GM21723 (cell line): Measurements from ENCODE around the gene SLC9B2.
A peak's percentile ranks its signal among the peaks of the same experiment; 100 is the strongest.
"Not testable (repeated sequence)": the region's sequence is repeated elsewhere in the genome, so short reads cannot be mapped to it uniquely, and the experiment has no call there.

ENCODE experiments used
- ATAC-seq: cut with Tn5 transposase; IDR thresholded peaks from one replicate; pipeline ENCODE4 v1.9.1; 2021; ENCODE audit warnings: mild to moderate bottlenecking, moderate library complexity; ENCODE audit not compliant: unreplicated experiment

Gene SLC9B2

GRCh38 chr4:103021120-103021519 is 55.4 kb downstream of the SLC9B2 start:
- ATAC-seq, result no peak

- ATAC-seq, result peak; percentile 98
These were observed 57.0 kb downstream of the SLC9B2 start, which contains the start of gene SLC9B1 for GRCh38 chr4:103019308-103020124. Gene SLC9B1 (minus strand): TSS chr4:103019705. CDS start chr4:102991711, 27,994 bp downstream.

DNA sequence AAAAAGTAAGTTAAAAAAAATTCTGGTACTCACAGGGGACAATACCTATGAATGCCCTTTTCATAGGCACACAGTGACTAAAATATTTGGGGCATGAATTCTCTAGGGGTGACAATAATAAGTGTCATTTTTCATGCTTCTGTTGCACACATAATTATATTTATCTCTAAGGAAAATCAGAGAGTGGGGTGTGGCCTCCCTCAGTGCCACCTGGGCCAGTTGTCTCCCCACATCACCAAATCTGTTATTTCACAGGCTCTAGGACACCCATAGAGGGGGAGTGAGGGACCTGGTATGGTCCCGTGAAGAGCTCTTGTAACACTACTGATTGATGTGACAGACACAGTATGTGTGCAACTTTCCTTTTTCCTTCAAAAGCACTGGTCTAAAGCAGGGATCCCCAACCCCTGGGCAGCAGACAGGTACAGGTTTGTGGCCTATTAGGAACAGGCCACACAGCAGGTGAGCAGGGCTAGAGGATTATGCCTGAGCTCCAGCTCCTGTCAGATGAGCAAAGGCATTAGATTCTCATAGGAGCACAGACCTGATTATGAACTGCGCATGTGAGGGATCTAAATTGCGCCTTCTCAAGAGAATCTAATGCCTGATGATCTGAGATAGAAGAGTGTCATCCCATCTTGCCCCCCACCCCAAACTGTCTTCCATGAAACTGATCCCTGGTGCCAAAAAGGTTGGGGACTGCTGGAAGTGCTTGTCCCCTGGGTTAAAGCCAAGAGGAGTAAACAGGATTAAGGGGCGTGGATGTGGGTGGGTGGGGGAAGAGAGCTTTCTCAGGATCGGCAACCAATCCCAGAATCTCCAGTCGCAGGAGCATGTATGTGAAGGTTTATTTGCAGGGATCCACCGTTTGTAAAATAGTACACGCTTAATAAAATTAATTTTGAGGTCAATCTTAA is 57.9 kb downstream of the SLC9B2 start:
- ATAC-seq, result peak; percentile 1

- no peak for ATAC-seq
These were observed 64.0 kb downstream of the SLC9B2 start for GRCh38 chr4:103012551-103012950.

DNA sequence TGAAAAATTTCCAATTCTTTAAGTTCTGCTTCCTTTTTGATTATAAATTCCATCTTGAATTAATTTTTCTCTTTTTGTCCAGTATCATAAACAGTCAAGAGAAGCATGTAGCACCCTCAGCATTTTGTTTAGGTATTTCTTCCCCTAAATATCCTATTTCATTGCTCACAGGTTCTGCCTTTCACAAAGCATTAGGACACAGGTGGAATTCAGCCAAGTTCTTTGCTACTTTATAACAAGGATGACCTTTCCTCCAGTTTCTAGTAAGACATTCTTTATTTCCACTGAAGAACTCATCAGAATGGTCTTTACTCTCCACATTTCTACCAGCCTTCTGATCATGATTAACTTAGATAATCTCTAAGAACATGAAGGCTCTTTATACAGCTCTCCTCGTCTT is 64.5 kb downstream of the SLC9B2 start:
- ATAC-seq, result no peak

- no peak for ATAC-seq
These were observed 65.1 kb downstream of the SLC9B2 start for GRCh38 chr4:103011378-103012025.

DNA sequence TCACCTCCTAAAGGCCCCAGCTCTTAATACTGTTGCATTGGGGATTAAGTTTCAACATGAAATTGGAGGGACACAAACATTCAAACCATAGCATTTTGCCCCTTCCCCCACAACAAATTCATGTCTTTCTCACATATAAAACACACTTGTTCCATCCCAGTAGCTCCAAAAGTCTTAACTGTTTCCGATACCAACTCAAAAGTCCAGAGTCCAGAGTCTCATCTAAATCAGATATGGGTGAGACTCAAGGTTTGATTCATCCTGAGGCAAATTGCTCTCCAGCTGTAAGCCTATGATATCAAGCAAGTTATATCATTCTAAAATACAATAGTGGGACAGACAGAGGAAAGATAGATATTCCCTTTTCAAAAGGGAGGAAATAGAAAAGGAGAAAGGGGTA is 65.8 kb downstream of the SLC9B2 start:
- no peak for ATAC-seq

DNA sequence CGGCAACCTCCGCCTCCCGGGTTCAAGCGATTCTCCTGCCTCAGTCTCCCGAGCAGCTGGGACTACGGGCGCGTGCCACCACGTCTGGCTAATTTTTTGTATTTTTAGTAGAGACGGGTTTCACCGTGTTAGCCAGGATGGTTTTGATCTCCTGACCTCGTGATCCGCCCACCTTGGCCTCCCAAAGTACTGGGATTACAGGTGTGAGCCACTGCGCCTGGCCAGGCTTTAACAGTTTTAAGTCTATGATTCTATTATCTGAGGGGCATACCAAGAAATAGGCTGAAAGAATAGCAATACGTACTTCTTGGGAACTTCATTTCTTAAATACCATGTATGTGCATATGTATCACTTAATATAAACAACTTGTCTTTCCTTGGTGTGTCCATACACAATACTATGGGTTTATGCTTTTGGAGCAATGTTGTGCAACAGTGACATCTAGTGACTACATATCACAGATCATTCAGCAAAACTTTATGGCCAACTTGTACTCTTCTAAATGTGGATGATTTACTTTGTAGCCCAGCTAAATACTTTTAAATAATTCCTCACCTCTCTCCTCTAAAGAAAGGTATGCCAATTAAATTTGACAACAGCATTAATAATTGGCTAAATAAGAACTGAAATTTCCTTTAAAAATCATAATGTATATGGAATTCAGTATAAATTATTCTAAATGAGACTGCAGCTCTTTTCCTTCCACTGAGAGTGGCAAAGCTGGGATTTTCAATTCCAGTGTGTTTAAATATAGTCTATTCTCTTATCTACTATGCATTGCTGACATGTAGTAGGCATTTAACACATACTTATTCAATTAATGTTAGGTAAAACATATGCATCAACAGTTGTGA is 67.5 kb downstream of the SLC9B2 start:
- ATAC-seq, result peak; percentile 85

DNA sequence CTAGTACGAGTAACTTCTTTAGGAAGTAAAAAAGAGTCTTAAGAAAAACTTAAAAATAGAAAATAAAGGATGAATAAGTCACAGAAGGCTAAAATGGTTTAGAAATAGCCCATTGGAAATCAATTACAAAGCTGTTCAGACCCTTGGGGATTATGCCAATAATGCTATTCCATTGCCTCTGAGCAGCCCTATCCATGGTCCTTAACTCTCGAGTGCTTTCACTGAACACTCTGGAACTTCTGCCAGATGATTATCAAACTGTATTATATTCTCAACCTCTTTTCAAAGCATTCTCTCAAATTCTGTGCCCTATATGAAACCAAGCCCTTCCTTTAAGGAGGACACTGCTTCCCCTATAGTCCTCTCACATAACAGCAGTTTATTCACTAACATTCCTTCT is 74.0 kb downstream of the SLC9B2 start:
- ATAC-seq, result no peak

- no peak for ATAC-seq
These were observed 81.8 kb downstream of the SLC9B2 start for GRCh38 chr4:102994803-102995202.

- ATAC-seq, result not testable (repeated sequence)
These were observed 82.6 kb downstream of the SLC9B2 start for GRCh38 chr4:102993985-102994384.

- peak; percentile 62 for ATAC-seq
These were observed 88.0 kb downstream of the SLC9B2 start for GRCh38 chr4:102988429-102989020.

GRCh38 chr4:102981005-102981404 is 95.6 kb downstream of the SLC9B2 start:
- ATAC-seq, result no peak
